NB4 (cell line): ENCODE data around the gene GGCX.

Experiments used
- CTCF ChIP-seq: IDR thresholded peaks from one replicate; pipeline ENCODE4 v1.5.1; 2012; ENCODE audit warnings: low read depth, low read length
- POLR2A ChIP-seq: IDR thresholded peaks from 2 replicates; pipeline ENCODE4 v1.6.1; 2011; ENCODE audit warnings: mild to moderate bottlenecking; ENCODE audit not compliant: insufficient read length; ENCODE audit errors: extremely low read depth

GRCh38 chr2:85601771-85602475, 40.6 kb upstream of the GGCX start:
- TF ChIP-seq CTCF = no peak
- TF ChIP-seq POLR2A = no peak
